NB4 (cell line): ENCODE data around the gene SUGP2.

Experiments
- CTCF ChIP-seq: IDR thresholded peaks from one replicate; pipeline ENCODE4 v1.5.1; 2012; ENCODE audit warnings: low read depth, low read length
- MYC ChIP-seq: IDR thresholded peaks from 2 replicates; pipeline ENCODE4 v1.6.1; 2011; ENCODE audit warnings: low read depth, low read length
- POLR2A ChIP-seq: IDR thresholded peaks from 2 replicates; pipeline ENCODE4 v1.6.1; 2011; ENCODE audit warnings: mild to moderate bottlenecking; ENCODE audit not compliant: insufficient read length; ENCODE audit errors: extremely low read depth
- TF ChIP-seq, protein P1 (sequence below): IDR thresholded peaks from 2 replicates; pipeline ENCODE4 v1.6.1; 2011; ENCODE audit warnings: low read depth, low read length

DNA sequence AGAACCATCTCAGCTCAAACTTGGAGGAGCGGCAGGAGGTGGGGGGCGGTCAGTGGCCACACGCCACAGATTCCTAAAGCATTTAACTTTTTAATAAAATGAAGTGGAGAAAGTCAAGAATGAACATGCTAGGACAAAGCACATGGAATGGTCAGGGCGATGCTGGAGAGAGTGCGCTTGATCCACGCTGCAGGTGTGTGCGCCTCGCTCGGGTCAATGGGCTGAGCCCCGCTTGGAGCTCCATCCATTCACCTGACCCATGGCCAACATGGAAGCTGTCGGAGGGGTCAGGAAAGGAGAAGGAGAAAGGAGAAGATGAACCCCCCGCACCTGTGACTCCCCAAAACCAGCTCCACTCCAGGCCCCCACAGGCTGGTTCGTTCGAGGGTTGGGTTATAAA, 41.8 kb downstream of the SUGP2 start:
- TF ChIP-seq CTCF = no peak
- no peak for TF ChIP-seq POLR2A
- TF ChIP-seq MYC = no peak
- TF ChIP-seq, protein P1, sequence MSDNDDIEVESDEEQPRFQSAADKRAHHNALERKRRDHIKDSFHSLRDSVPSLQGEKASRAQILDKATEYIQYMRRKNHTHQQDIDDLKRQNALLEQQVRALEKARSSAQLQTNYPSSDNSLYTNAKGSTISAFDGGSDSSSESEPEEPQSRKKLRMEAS = no peak
